ENCODE measurements around the gene DNER. TPM values are rescaled to one million over a fixed set of nuclear protein-coding genes. Genes with fewer than 3 reads are reported as not detected.

DNER gene
- polyA plus RNA-seq, 1 donor from 2014 or later = not detected

GRCh38 chr2:229462112-229462511 is 252.2 kb downstream of the DNER start:
- Mint-ChIP-seq H3K4me1 (no peaks in the 10 kb centered on the region), H3K27me3 (no peaks in the 10 kb centered on the region), H3K4me3 (no peak overlapping the region), H3K27ac (no peak overlapping the region), H3K36me3 (peaks cover 2% of the 10 kb centered on the region), H3K9me3 (peaks cover 1 to 5% (median 3%) of the 10 kb centered on the region in 3 donors)

- Mint-ChIP-seq H3K27ac (no peak overlapping the region), H3K4me3 (no peak overlapping the region), H3K36me3 (no peaks in the 10 kb centered on the region), H3K4me1 (no peaks in the 10 kb centered on the region), H3K9me3 (peaks cover 0 to 1% (median 0%) of the 10 kb centered on the region in 3 donors), H3K27me3 (no peaks in the 10 kb centered on the region)
Observed at GRCh38 chr2:229456091-229456490, 258.3 kb downstream of the DNER start.

- H3K4me1 Mint-ChIP-seq = no peaks in the 10 kb centered on the region
- no peaks in the 10 kb centered on the region for H3K36me3 Mint-ChIP-seq
- no peak overlapping the region for H3K27ac Mint-ChIP-seq
- no peak overlapping the region for H3K4me3 Mint-ChIP-seq
- no peaks in the 10 kb centered on the region for H3K27me3 Mint-ChIP-seq
- H3K9me3 Mint-ChIP-seq = peaks cover 0 to 1% (median 0%) of the 10 kb centered on the region in 3 donors
Observed at GRCh38 chr2:229454934-229455631, 259.3 kb downstream of the DNER start.

GRCh38 chr2:229453230-229453629 is 261.1 kb downstream of the DNER start:
- no peaks in the 10 kb centered on the region for H3K4me1 Mint-ChIP-seq
- no peaks in the 10 kb centered on the region for H3K36me3 Mint-ChIP-seq
- no peaks in the 10 kb centered on the region for H3K27me3 Mint-ChIP-seq
- H3K27ac Mint-ChIP-seq = no peak overlapping the region
- H3K9me3 Mint-ChIP-seq = peaks cover 0 to 1% (median 0%) of the 10 kb centered on the region in 3 donors
- no peak overlapping the region for H3K4me3 Mint-ChIP-seq

GRCh38 chr2:229451852-229452251 is 262.5 kb downstream of the DNER start:
- Mint-ChIP-seq H3K27me3 (no peaks in the 10 kb centered on the region), H3K9me3 (peaks cover 0 to 1% (median 0%) of the 10 kb centered on the region in 3 donors), H3K4me1 (no peaks in the 10 kb centered on the region), H3K4me3 (no peak overlapping the region), H3K36me3 (no peaks in the 10 kb centered on the region), H3K27ac (no peak overlapping the region)

GRCh38 chr2:229447227-229447626 is 267.1 kb downstream of the DNER start:
- H3K27ac Mint-ChIP-seq = no peak overlapping the region
- H3K4me3 Mint-ChIP-seq = no peak overlapping the region
- H3K27me3 Mint-ChIP-seq = no peaks in the 10 kb centered on the region
- no peaks in the 10 kb centered on the region for H3K9me3 Mint-ChIP-seq
- H3K36me3 Mint-ChIP-seq = no peaks in the 10 kb centered on the region
- no peaks in the 10 kb centered on the region for H3K4me1 Mint-ChIP-seq

- no peaks in the 10 kb centered on the region for H3K36me3 Mint-ChIP-seq
- H3K27ac Mint-ChIP-seq = no peak overlapping the region
- no peak overlapping the region for H3K4me3 Mint-ChIP-seq
- H3K4me1 Mint-ChIP-seq = no peaks in the 10 kb centered on the region
- H3K9me3 Mint-ChIP-seq = no peaks in the 10 kb centered on the region
- no peaks in the 10 kb centered on the region for H3K27me3 Mint-ChIP-seq
Observed at GRCh38 chr2:229446350-229446749, 268.0 kb downstream of the DNER start.

- Mint-ChIP-seq H3K4me1 (no peaks in the 10 kb centered on the region), H3K9me3 (no peaks in the 10 kb centered on the region), H3K27me3 (no peaks in the 10 kb centered on the region), H3K27ac (no peak overlapping the region), H3K36me3 (no peaks in the 10 kb centered on the region), H3K4me3 (no peak overlapping the region)
Observed at GRCh38 chr2:229445501-229446211, 268.7 kb downstream of the DNER start.

GRCh38 chr2:229445019-229445418 is 269.3 kb downstream of the DNER start:
- Mint-ChIP-seq H3K9me3 (no peaks in the 10 kb centered on the region), H3K27me3 (no peaks in the 10 kb centered on the region), H3K36me3 (no peaks in the 10 kb centered on the region), H3K4me1 (no peaks in the 10 kb centered on the region), H3K4me3 (no peak overlapping the region), H3K27ac (no peak overlapping the region)

- no peaks in the 10 kb centered on the region for H3K4me1 Mint-ChIP-seq
- H3K9me3 Mint-ChIP-seq = no peaks in the 10 kb centered on the region
- H3K27me3 Mint-ChIP-seq = no peaks in the 10 kb centered on the region
- no peak overlapping the region for H3K4me3 Mint-ChIP-seq
- H3K27ac Mint-ChIP-seq = no peak overlapping the region
- no peaks in the 10 kb centered on the region for H3K36me3 Mint-ChIP-seq
Observed at GRCh38 chr2:229443546-229444268, 270.6 kb downstream of the DNER start.

- H3K4me3 Mint-ChIP-seq = no peak overlapping the region
- H3K4me1 Mint-ChIP-seq = no peaks in the 10 kb centered on the region
- H3K27ac Mint-ChIP-seq = no peak overlapping the region
Observed at GRCh38 chr2:229443141-229443540, 271.2 kb downstream of the DNER start.

GRCh38 chr2:229438430-229439159 is 275.8 kb downstream of the DNER start:
- Mint-ChIP-seq H3K27ac (no peak overlapping the region), H3K9me3 (no peaks in the 10 kb centered on the region), H3K36me3 (no peaks in the 10 kb centered on the region), H3K4me3 (no peak overlapping the region), H3K4me1 (no peaks in the 10 kb centered on the region), H3K27me3 (peaks cover 3% of the 10 kb centered on the region)

More at GRCh38 chr2:229443141-229443540, 271.2 kb downstream of the DNER start:
- no peaks in the 10 kb centered on the region for H3K9me3 Mint-ChIP-seq
- H3K36me3 Mint-ChIP-seq = no peaks in the 10 kb centered on the region
- no peaks in the 10 kb centered on the region for H3K27me3 Mint-ChIP-seq

GRCh38 chr2:229437467-229437866 is 276.9 kb downstream of the DNER start:
- Mint-ChIP-seq H3K4me3 (no peak overlapping the region), H3K27ac (no peak overlapping the region), H3K27me3 (peaks cover 3% of the 10 kb centered on the region)

GRCh38 chr2:229434187-229434586 is 280.2 kb downstream of the DNER start:
- peaks cover 3% of the 10 kb centered on the region for H3K27me3 Mint-ChIP-seq
- no peak overlapping the region for H3K27ac Mint-ChIP-seq
- no peak overlapping the region for H3K4me3 Mint-ChIP-seq
- H3K9me3 Mint-ChIP-seq = no peaks in the 10 kb centered on the region
- no peaks in the 10 kb centered on the region for H3K4me1 Mint-ChIP-seq
- no peaks in the 10 kb centered on the region for H3K36me3 Mint-ChIP-seq

More at GRCh38 chr2:229437467-229437866, 276.9 kb downstream of the DNER start:
- Mint-ChIP-seq H3K36me3 (no peaks in the 10 kb centered on the region), H3K9me3 (no peaks in the 10 kb centered on the region), H3K4me1 (no peaks in the 10 kb centered on the region)

GRCh38 chr2:229433351-229433750 is 281.0 kb downstream of the DNER start:
- peaks cover 6% of the 10 kb centered on the region for H3K27me3 Mint-ChIP-seq
- H3K27ac Mint-ChIP-seq = no peak overlapping the region

More at GRCh38 chr2:229433351-229433750, 281.0 kb downstream of the DNER start:
- peaks cover 0 to 2% (median 0%) of the 10 kb centered on the region in 3 donors for H3K9me3 Mint-ChIP-seq
- peaks cover 0 to 2% (median 0%) of the 10 kb centered on the region in 3 donors for H3K4me1 Mint-ChIP-seq
- H3K36me3 Mint-ChIP-seq = no peaks in the 10 kb centered on the region
- H3K4me3 Mint-ChIP-seq = no peak overlapping the region
